ENCODE measurements around the gene POLK.

DNA sequence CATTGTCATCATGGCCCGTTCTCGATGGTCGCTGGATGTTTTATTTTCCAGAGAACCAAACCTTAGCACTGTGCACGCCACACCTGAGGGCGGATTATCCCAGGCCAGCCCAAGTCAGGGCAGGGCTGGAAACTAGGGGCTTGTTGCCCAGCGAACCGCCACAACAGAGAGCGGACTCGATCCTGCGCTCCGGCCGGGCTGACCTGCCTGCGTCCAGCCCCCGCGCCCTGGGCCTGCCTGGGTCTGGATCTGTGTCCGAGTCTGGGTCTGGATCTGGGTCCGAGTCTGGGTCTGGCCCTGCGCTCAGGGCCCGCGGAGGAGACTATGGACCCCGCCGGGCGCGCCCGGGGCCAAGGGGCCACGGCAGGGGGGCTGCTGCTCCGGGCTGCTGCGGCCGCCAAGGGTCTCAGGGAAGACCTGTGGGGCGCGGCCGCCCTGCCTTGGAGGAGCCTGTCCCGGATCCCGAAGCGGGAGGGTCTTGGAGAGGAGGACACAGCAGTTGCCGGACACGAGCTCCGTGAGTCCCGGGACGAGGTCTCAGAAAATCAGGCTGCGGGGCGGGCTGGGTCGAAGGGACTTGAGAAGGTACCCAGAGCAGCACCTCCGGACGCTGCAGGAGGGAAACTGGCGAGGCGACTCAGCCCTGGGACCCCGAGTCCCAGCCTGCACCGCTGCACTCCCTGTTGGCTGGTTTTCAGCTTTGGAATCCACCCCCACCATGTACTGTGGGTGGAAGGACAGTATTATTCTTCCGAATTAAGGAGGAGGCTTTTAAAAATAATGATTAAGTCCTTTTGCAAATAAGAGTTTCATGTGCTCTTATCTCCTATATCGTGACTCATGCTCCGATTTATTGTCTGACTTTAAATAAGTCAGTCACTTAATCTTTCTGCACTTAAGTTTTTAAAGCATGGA, 99.9 kb downstream of the POLK start, which contains the start of gene ANKDD1B:
- TF ChIP-seq EZH2phosphoT487 (IDR thresholded peaks at IDR 0.05; ENCODE audit: insufficient read depth, low read depth), result no peak
- TF ChIP-seq EZH2 (IDR thresholded peaks at IDR 0.05; ENCODE audit: insufficient read depth, poor library complexity, severe bottlenecking), result no peak
